Spleen (tissue), 7 donors: Measurements from ENCODE around the gene LRBA.

Source experiments
- POLR2A ChIP-seq, 3 donors: fragments of 450-650 bp; IDR thresholded peaks; one replicate each; pipeline ENCODE4 v1.5.1; 2017; ENCODE audit warnings: antibody characterized with exemption in 3 of 3, mild to moderate bottlenecking in 1 of 3
- POLR2AphosphoS5 ChIP-seq, 3 donors: sonication (generic); formaldehyde crosslinking; IDR thresholded peaks; one replicate each; pipeline ENCODE4 v1.5.1; 2017; ENCODE audit warnings: antibody characterized with exemption in 3 of 3
- TF ChIP-seq, protein P1 (sequence below), 11 experiments: fragments of 200-600 bp in 7 of 11; fragments of 450-650 bp in 4 of 11; sonication (generic) in 4 of 11; IDR thresholded peaks in 8 of 11; conservative IDR thresholded peaks in 3 of 11; 1 replicate in 7 of 11; 2 replicates in 4 of 11; pipeline versions ENCODE4 v1.4.0 to v1.8.0; 2016 to 2021; ENCODE audit warnings: antibody characterized with exemption in 11 of 11, inconsistent platforms in 4 of 11, mild to moderate bottlenecking in 1 of 11
- donor health status: DM: no; HTN: no; CAD: no; lungs with moderate emphysema.
- donor health status: DM: no; HTN: no; CAD: no.
- donor health status: DM: no; HTN: no; CAD: no.

DNA sequence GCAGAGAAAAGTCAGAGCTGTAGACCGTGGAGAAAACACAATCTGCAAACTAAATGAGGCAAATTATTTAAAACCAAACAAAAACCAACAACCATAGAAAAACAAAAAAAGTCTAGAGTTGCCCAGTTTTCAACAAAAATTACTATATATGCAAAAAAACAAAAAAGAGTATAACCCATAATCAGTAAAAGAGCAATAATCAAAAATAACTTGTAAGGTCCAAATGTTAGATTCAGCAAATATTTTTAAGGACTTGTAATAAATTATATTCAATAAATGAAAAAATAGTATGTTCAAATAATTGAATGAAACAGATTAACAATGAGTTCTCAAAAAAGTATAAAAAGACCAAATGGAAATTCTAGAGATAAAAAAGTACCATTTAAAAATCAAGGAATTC, 130.5 kb downstream of the LRBA start:
- TF ChIP-seq POLR2A (IDR thresholded peaks at IDR 0.05) = no peak
- TF ChIP-seq, protein P1, sequence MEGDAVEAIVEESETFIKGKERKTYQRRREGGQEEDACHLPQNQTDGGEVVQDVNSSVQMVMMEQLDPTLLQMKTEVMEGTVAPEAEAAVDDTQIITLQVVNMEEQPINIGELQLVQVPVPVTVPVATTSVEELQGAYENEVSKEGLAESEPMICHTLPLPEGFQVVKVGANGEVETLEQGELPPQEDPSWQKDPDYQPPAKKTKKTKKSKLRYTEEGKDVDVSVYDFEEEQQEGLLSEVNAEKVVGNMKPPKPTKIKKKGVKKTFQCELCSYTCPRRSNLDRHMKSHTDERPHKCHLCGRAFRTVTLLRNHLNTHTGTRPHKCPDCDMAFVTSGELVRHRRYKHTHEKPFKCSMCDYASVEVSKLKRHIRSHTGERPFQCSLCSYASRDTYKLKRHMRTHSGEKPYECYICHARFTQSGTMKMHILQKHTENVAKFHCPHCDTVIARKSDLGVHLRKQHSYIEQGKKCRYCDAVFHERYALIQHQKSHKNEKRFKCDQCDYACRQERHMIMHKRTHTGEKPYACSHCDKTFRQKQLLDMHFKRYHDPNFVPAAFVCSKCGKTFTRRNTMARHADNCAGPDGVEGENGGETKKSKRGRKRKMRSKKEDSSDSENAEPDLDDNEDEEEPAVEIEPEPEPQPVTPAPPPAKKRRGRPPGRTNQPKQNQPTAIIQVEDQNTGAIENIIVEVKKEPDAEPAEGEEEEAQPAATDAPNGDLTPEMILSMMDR (IDR thresholded peaks at IDR 0.05 in 8 of 11, conservative IDR thresholded peaks at IDR 0.05 in 3 of 11) = no peak
- no peak for TF ChIP-seq POLR2AphosphoS5 (IDR thresholded peaks at IDR 0.05)
